ENCODE results near the gene PARD3B.

- no peak for TF ChIP-seq SP1 (IDR thresholded peaks at IDR 0.05)
- no peak for TF ChIP-seq FOXA1 (IDR thresholded peaks at IDR 0.05)
These were observed 146.7 kb downstream of the PARD3B start for GRCh38 chr2:204691911-204692510.
